Mesendoderm (in vitro differentiated cells): ENCODE data around the gene LRBA.

ENCODE experiments used
- DNase-seq: peaks from one replicate; pipeline ENCODE4 v3.0.0; 2013
- H2AK5ac ChIP-seq: 2 replicates; pipeline ENCODE4 v1.6.1; 2013; ENCODE audit warnings: low read length, inconsistent platforms
- H2BK120ac ChIP-seq: 2 replicates; pipeline ENCODE4 v1.6.1; 2013; ENCODE audit warnings: low read depth, mild to moderate bottlenecking, low read length, moderate library complexity, mixed read lengths
- H2BK15ac ChIP-seq: replicated peaks from 2 replicates; pipeline ENCODE4 v1.6.1; 2013; ENCODE audit warnings: low read depth, mild to moderate bottlenecking, moderate library complexity
- H2BK5ac ChIP-seq: 2 replicates; pipeline ENCODE4 v1.6.1; 2013; ENCODE audit warnings: low read length, inconsistent platforms
- H3K18ac ChIP-seq: 2 replicates; pipeline ENCODE4 v1.6.1; 2013; ENCODE audit warnings: mild to moderate bottlenecking, low read length, mixed read lengths
- H3K23ac ChIP-seq: one replicate; pipeline ENCODE4 v1.6.1; 2013; ENCODE audit warnings: low read length
- H3K27ac ChIP-seq: 2 replicates; pipeline ENCODE4 v1.5.1; 2013; ENCODE audit warnings: low read depth, mild to moderate bottlenecking, inconsistent platforms, low read length, moderate library complexity
- H3K27me3 ChIP-seq: 2 replicates; pipeline ENCODE4 v1.6.1; 2013; ENCODE audit warnings: low read length, control low read depth, mild to moderate bottlenecking, inconsistent platforms; ENCODE audit not compliant: insufficient read depth, poor library complexity
- H3K36me3 ChIP-seq: 2 replicates; pipeline ENCODE4 v1.6.1; 2013; ENCODE audit warnings: low read length, inconsistent platforms; ENCODE audit not compliant: control insufficient read depth, insufficient read depth
- H3K4ac ChIP-seq: one replicate; pipeline ENCODE4 v1.6.1; 2013; ENCODE audit warnings: low read depth, mild to moderate bottlenecking, low read length, moderate library complexity
- H3K4me1 ChIP-seq: 2 replicates; pipeline ENCODE4 v1.6.1; 2013; ENCODE audit warnings: low read depth, low read length, inconsistent platforms; ENCODE audit not compliant: control insufficient read depth
- H3K4me2 ChIP-seq: 2 replicates; pipeline ENCODE4 v1.6.1; 2013; ENCODE audit warnings: low read length
- H3K4me3 ChIP-seq: 2 replicates; pipeline ENCODE4 v1.5.1; 2013; ENCODE audit warnings: mild to moderate bottlenecking, low read length
- H3K56ac ChIP-seq: one replicate; pipeline ENCODE4 v1.6.1; 2013; ENCODE audit warnings: low read length
- H3K79me1 ChIP-seq: 2 replicates; pipeline ENCODE4 v1.6.1; 2013; ENCODE audit warnings: low read length, inconsistent platforms
- H3K79me2 ChIP-seq: 2 replicates; pipeline ENCODE4 v1.6.1; 2013; ENCODE audit warnings: mild to moderate bottlenecking, low read length; ENCODE audit not compliant: control insufficient read depth, insufficient read depth
- H3K9ac ChIP-seq: 2 replicates; pipeline ENCODE4 v1.6.1; 2013; ENCODE audit warnings: low read length, inconsistent platforms
- H4K5ac ChIP-seq: one replicate; pipeline ENCODE4 v1.6.1; 2013; ENCODE audit warnings: low read length
- H4K8ac ChIP-seq: one replicate; pipeline ENCODE4 v1.6.1; 2013; ENCODE audit warnings: low read depth, mild to moderate bottlenecking, control low read depth, low read length, moderate library complexity
- WGBS: extraction: QIAGEN DNeasy Blood & Tissue Kit; methylation state at CpG from one replicate; pipeline ENCODE4 v1.1.7; 2013; ENCODE audit warnings: low lambda C conversion rate, missing lambda C conversion rate; ENCODE audit not compliant: insufficient coverage; ENCODE audit errors: extremely low coverage; 5-methylcytosine and 5-hydroxymethylcytosine counted together

The LRBA gene

GRCh38 chr4:150904671-150905070, 110.4 kb downstream of the LRBA start:
- H3K27ac ChIP-seq: no peak overlapping the region
- H3K4ac ChIP-seq: no peak overlapping the region
- no peak overlapping the region for H3K4me3 ChIP-seq
- no peak overlapping the region for H3K23ac ChIP-seq
- no peak for DNase-seq
- no peaks in the 10 kb centered on the region for H3K79me2 ChIP-seq
- WGBS: no CpG with 5 or more reads among the region's 3 CpGs
- no peaks in the 10 kb centered on the region for H3K79me1 ChIP-seq
- H3K56ac ChIP-seq: no peak overlapping the region
- no peak overlapping the region for H4K8ac ChIP-seq
- H3K18ac ChIP-seq: no peak overlapping the region
- H3K36me3 ChIP-seq: no peaks in the 10 kb centered on the region
- H2BK120ac ChIP-seq: no peak overlapping the region
- no peak overlapping the region for H2BK15ac ChIP-seq
- no peak overlapping the region for H2BK5ac ChIP-seq
- H3K9ac ChIP-seq: no peak overlapping the region
- H3K27me3 ChIP-seq: no peaks in the 10 kb centered on the region
- no peaks in the 10 kb centered on the region for H3K4me1 ChIP-seq
- H3K4me2 ChIP-seq: no peak overlapping the region
- H4K5ac ChIP-seq: no peak overlapping the region
- H2AK5ac ChIP-seq: no peak overlapping the region

GRCh38 chr4:150903603-150904002, 111.5 kb downstream of the LRBA start:
- Histone ChIP-seq H3K18ac (no peak overlapping the region), H3K23ac (no peak overlapping the region), H3K79me2 (no peaks in the 10 kb centered on the region), H3K4me2 (no peak overlapping the region), H4K8ac (no peak overlapping the region), H4K5ac (no peak overlapping the region), H3K56ac (no peak overlapping the region), H3K4me1 (no peaks in the 10 kb centered on the region), H3K27me3 (no peaks in the 10 kb centered on the region), H3K36me3 (no peaks in the 10 kb centered on the region), H2BK15ac (no peak overlapping the region), H3K9ac (no peak overlapping the region), H2BK5ac (no peak overlapping the region), H2BK120ac (no peak overlapping the region), H2AK5ac (no peak overlapping the region), H3K27ac (no peak overlapping the region), H3K4me3 (no peak overlapping the region), H3K4ac (no peak overlapping the region), H3K79me1 (no peaks in the 10 kb centered on the region)
- no CpG with 5 or more reads among the region's 2 CpGs for WGBS
- DNase-seq: no peak

- no peak overlapping the region for H3K23ac ChIP-seq
- H4K5ac ChIP-seq: no peak overlapping the region
- H3K56ac ChIP-seq: no peak overlapping the region
- no peak overlapping the region for H2BK5ac ChIP-seq
- DNase-seq: no peak
- no CpG with 5 or more reads among the region's 1 CpG for WGBS
- no peak overlapping the region for H3K4ac ChIP-seq
- H2AK5ac ChIP-seq: no peak overlapping the region
- no peak overlapping the region for H3K4me3 ChIP-seq
- H3K79me1 ChIP-seq: no peaks in the 10 kb centered on the region
- no peaks in the 10 kb centered on the region for H3K36me3 ChIP-seq
- no peaks in the 10 kb centered on the region for H3K79me2 ChIP-seq
- H3K27ac ChIP-seq: no peak overlapping the region
- H3K9ac ChIP-seq: no peak overlapping the region
- no peak overlapping the region for H3K18ac ChIP-seq
- H3K4me1 ChIP-seq: no peaks in the 10 kb centered on the region
- H3K4me2 ChIP-seq: no peak overlapping the region
- H3K27me3 ChIP-seq: no peaks in the 10 kb centered on the region
- no peak overlapping the region for H2BK15ac ChIP-seq
- no peak overlapping the region for H2BK120ac ChIP-seq
- H4K8ac ChIP-seq: no peak overlapping the region
Observed at GRCh38 chr4:150896497-150896896, 118.6 kb downstream of the LRBA start.

DNA sequence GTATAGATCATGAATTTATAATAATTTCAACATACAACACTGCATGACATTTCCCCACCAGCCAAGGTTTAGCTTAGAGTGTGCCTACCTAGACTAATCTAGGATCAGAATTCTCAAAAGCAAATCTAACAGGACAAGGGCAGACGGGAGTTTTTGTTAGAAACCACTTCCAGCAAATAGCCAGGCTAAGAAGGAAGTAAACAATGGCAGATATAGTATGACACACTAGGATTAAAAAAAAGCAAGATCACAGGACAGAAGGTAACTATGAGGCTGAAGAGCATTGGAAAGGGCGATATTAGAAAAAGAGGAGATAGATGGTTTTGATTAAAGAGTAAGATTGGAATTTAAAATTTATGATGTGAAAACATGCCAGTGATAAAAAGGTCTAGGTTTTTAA, 124.8 kb downstream of the LRBA start:
- H3K4me2 ChIP-seq: no peak overlapping the region
- H3K9ac ChIP-seq: no peak overlapping the region
- H2AK5ac ChIP-seq: no peak overlapping the region
- no peak overlapping the region for H3K18ac ChIP-seq
- H3K4ac ChIP-seq: no peak overlapping the region
- no peak overlapping the region for H2BK15ac ChIP-seq
- H3K4me1 ChIP-seq: no peaks in the 10 kb centered on the region
- no peak overlapping the region for H3K4me3 ChIP-seq
- WGBS: 100% methylated on average over 1 of the region's 2 CpGs
- H3K79me1 ChIP-seq: no peaks in the 10 kb centered on the region
- H3K23ac ChIP-seq: no peak overlapping the region
- no peak overlapping the region for H3K56ac ChIP-seq
- no peak for DNase-seq
- H2BK120ac ChIP-seq: no peak overlapping the region
- no peak overlapping the region for H2BK5ac ChIP-seq
- no peaks in the 10 kb centered on the region for H3K36me3 ChIP-seq
- no peaks in the 10 kb centered on the region for H3K79me2 ChIP-seq
- H3K27ac ChIP-seq: no peak overlapping the region
- H4K8ac ChIP-seq: no peak overlapping the region
- no peaks in the 10 kb centered on the region for H3K27me3 ChIP-seq
- no peak overlapping the region for H4K5ac ChIP-seq

DNA sequence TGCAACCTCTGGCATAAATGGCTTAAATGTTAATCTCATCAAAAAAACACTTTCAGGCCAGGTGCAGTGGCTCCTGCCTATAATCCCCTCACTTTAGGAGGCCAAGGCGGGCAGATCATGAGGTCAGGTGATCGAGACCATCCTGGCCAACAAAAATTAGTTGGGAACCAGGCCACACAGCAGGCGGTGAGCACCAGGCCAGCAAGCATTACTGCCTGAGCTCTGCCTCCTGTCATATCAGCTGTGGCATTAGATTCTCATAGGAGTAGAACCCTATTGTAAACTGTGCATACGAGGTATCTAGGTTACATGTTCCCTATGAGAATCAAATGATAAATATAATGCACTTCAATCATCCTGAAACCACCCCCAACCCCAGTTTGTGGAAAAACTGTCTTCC, 125.8 kb downstream of the LRBA start:
- Histone ChIP-seq H3K4me2 (no peak overlapping the region), H3K79me2 (no peaks in the 10 kb centered on the region), H4K8ac (no peak overlapping the region), H3K4me1 (no peaks in the 10 kb centered on the region), H3K27me3 (no peaks in the 10 kb centered on the region), H4K5ac (no peak overlapping the region), H3K4me3 (no peak overlapping the region), H3K18ac (no peak overlapping the region), H3K27ac (no peak overlapping the region), H2BK120ac (no peak overlapping the region), H3K4ac (no peak overlapping the region), H2AK5ac (no peak overlapping the region), H2BK15ac (no peak overlapping the region), H2BK5ac (no peak overlapping the region), H3K23ac (no peak overlapping the region), H3K36me3 (no peaks in the 10 kb centered on the region), H3K79me1 (no peaks in the 10 kb centered on the region), H3K56ac (no peak overlapping the region), H3K9ac (no peak overlapping the region)
- no CpG with 5 or more reads among the region's 4 CpGs for WGBS
- no peak for DNase-seq

GRCh38 chr4:150888625-150889024, 126.5 kb downstream of the LRBA start:
- no peak overlapping the region for H3K4me2 ChIP-seq
- H2AK5ac ChIP-seq: no peak overlapping the region
- H3K4me1 ChIP-seq: no peaks in the 10 kb centered on the region
- no peak overlapping the region for H2BK5ac ChIP-seq
- H2BK120ac ChIP-seq: no peak overlapping the region
- no peaks in the 10 kb centered on the region for H3K79me2 ChIP-seq
- no peak overlapping the region for H3K18ac ChIP-seq
- H4K5ac ChIP-seq: no peak overlapping the region
- no peaks in the 10 kb centered on the region for H3K27me3 ChIP-seq
- no peak overlapping the region for H3K56ac ChIP-seq
- H3K4ac ChIP-seq: no peak overlapping the region
- no peaks in the 10 kb centered on the region for H3K36me3 ChIP-seq
- H3K23ac ChIP-seq: no peak overlapping the region
- no peak overlapping the region for H3K27ac ChIP-seq
- no peak for DNase-seq
- no peak overlapping the region for H2BK15ac ChIP-seq
- H3K4me3 ChIP-seq: no peak overlapping the region
- no peak overlapping the region for H4K8ac ChIP-seq
- H3K79me1 ChIP-seq: no peaks in the 10 kb centered on the region
- no peak overlapping the region for H3K9ac ChIP-seq
